ENCODE measurements around the gene FSTL4. TPM values are rescaled to one million over a fixed set of nuclear protein-coding genes. Genes with fewer than 3 reads are reported as not detected.
A peak's percentile ranks its signal among the peaks of the same experiment; 100 is the strongest.

Gene FSTL4
- total and polyA plus RNA-seq, 2 experiments from 2014 or later = 1.4 to 2.8 TPM

GRCh38 chr5:133347039-133347438 is 265.3 kb downstream of the FSTL4 start (continued):
- TF ChIP-seq REST (IDR thresholded peaks at IDR 0.05; ENCODE audit: unreplicated experiment) = no peak

GRCh38 chr5:133344266-133344665 is 268.1 kb downstream of the FSTL4 start:
- peak overlapping the region; percentile 60 for H3K4me2 ChIP-seq
- DNase-seq (ENCODE audit: low spot score) (no peak), ATAC-seq (no peak)
- H3K9me2 ChIP-seq (ENCODE audit: insufficient read depth) = no peaks in the 10 kb centered on the region
- no peaks in the 10 kb centered on the region for H3K79me2 ChIP-seq (replicated peaks; ENCODE audit: insufficient read depth)
- H4K20me1 ChIP-seq (replicated peaks; ENCODE audit: insufficient read depth) = no peaks in the 10 kb centered on the region
- Mint-ChIP-seq H3K4me1 (peaks cover 52% of the 10 kb centered on the region), H3K36me3 (ENCODE audit: low read depth) (no peaks in the 10 kb centered on the region), H3K27me3 (ENCODE audit: insufficient read depth, low read depth, poor library complexity) (peaks cover 21% of the 10 kb centered on the region), H3K27ac (no peak overlapping the region), H3K9me3 (no peaks in the 10 kb centered on the region; the same call in 1 of the 3 replicates), H3K4me3 (no peak overlapping the region)
- H3K27ac ChIP-seq (ENCODE audit: low read depth) = no peak overlapping the region
- no peaks in the 10 kb centered on the region for H3K36me3 ChIP-seq (ENCODE audit: insufficient read depth)
- H3F3A ChIP-seq (replicated peaks; ENCODE audit: low read depth) = no peaks in the 10 kb centered on the region
- no peak overlapping the region for H3K4me3 ChIP-seq
- peaks cover 36% of the 10 kb centered on the region for H3K4me1 ChIP-seq (ENCODE audit: insufficient read depth)
- TF ChIP-seq EZH2 (IDR thresholded peaks at IDR 0.05; ENCODE audit: low read depth, unreplicated experiment) (no peak), ZNF462 (CRISPR knock-in tag; IDR thresholded peaks at IDR 0.05) (no peak), ETS1 (IDR thresholded peaks at IDR 0.05) (no peak), NANOG (IDR thresholded peaks at IDR 0.05; ENCODE audit: borderline replicate concordance) (no peak), EZH2phosphoT487 (IDR thresholded peaks at IDR 0.05; ENCODE audit: unreplicated experiment) (no peak), ZNF114 (CRISPR knock-in tag; IDR thresholded peaks at IDR 0.05) (no peak), STAT1 (IDR thresholded peaks at IDR 0.05; ENCODE audit: unreplicated experiment) (no peak)
- H3K27me3 ChIP-seq (ENCODE audit: insufficient read depth) = no peaks in the 10 kb centered on the region
- H2AFZ ChIP-seq = no peak overlapping the region
